ENCODE results near the gene RASGRP3. TPM values are rescaled to one million over a fixed set of nuclear protein-coding genes. Genes with fewer than 3 reads are reported as not detected.

RASGRP3 gene
- total and polyA plus RNA-seq, 9 of the 15 experiments (the other 6 are each of a cell fraction or from before 2014, with no cell fraction given) = 0.18 to 1.7 (median 1.2) TPM

DNA sequence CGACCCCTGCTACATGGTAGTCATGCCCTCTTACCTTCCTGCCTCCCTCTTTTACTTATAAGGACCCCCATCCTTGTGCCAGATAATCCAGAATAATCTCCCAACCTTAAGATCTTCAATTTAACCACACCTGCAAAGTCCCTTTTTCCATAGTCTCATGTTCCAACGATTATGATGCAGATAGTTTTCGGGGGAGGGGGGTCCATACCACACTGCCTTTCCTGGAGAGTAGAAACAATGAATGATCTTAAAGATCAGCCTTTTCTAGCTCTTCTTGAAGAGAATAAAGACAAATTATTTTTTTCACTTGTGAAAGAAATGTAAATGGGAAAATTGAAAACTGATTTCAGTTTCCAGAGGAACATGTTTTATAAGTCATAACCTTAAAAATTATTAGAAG, 127.0 kb downstream of the RASGRP3 start:
- ChIA-PET CTCF (ENCODE audit: low intra/inter-chr PET ratio) (no interaction called here), POLR2A (no interaction called here)
- Histone ChIP-seq H3K27me3 (ENCODE audit: control insufficient read depth in 2 of 2, insufficient read depth in 2 of 2, low read length in 2 of 2) (no peaks in the 10 kb centered on the region), H3K9ac (ENCODE audit: insufficient read depth in 1 of 2, low read depth in 2 of 2, low read length in 2 of 2) (no peak overlapping the region), H3K4me2 (ENCODE audit: insufficient read depth, low read length) (no peak overlapping the region), H3K79me2 (ENCODE audit: control insufficient read depth, insufficient read depth, low read length) (peaks cover 7% of the 10 kb centered on the region), H3K27ac (ENCODE audit: extremely low read depth, low read depth, low read length) (no peak overlapping the region), H3K4me3 (no peak overlapping the region), H3K9me1 (ENCODE audit: control insufficient read depth, insufficient read depth, low read length) (no peaks in the 10 kb centered on the region), H2AFZ (ENCODE audit: low read depth, low read length) (no peak overlapping the region), H3K36me3 (ENCODE audit: control insufficient read depth, insufficient read depth, low read length) (no peaks in the 10 kb centered on the region), H3K4me1 (replicated peaks in 1 of 2; ENCODE audit: control insufficient read depth in 2 of 2, insufficient read depth in 2 of 2, low read length in 2 of 2) (peaks cover 0 to 8% of the 10 kb centered on the region in 2 experiments; a peak in 1 of 5 replicates), H3K9me3 (replicated peaks; ENCODE audit: control insufficient read depth, insufficient read depth, low read depth, low read length) (no peaks in the 10 kb centered on the region), H4K20me1 (replicated peaks; ENCODE audit: control insufficient read depth, insufficient read depth, low read length) (no peaks in the 10 kb centered on the region)
- no peak for ATAC-seq
- DNase-seq (ENCODE audit: extremely low read depth in 1 of 4, low spot score in 3 of 4) = no peak
- BruUV-seq (replicated peaks) = no TSS peak
- in situ Hi-C loops (cut with MboI) (no loop called here), intact Hi-C loops (cut with micrococcal nuclease) (no loop called here)
- no peak for FAIRE-seq
- WGBS (ENCODE audit: insufficient coverage, low coverage, missing lambda C conversion rate) = 21% methylated on average over 3 of the region's 3 CpGs
- TF ChIP-seq CBX3 (IDR thresholded peaks at IDR 0.05; ENCODE audit: borderline replicate concordance in 1 of 2, low read length in 2 of 2) (no peak), ZNF134 (CRISPR knock-in tag; conservative IDR thresholded peaks at IDR 0.05) (no peak), PHF8 (IDR thresholded peaks at IDR 0.05; ENCODE audit: borderline replicate concordance, low read length) (no peak), POLR2A (conservative IDR thresholded peaks at IDR 0.05) (no peak), MYBL2 (IDR thresholded peaks at IDR 0.05; ENCODE audit: low read depth) (no peak), MYBL2 (CRISPR knock-in tag; IDR thresholded peaks at IDR 0.05; ENCODE audit: borderline replicate concordance) (no peak), CBX1 (IDR thresholded peaks at IDR 0.05; ENCODE audit: low read depth) (no peak), HDAC2 (IDR thresholded peaks at IDR 0.05) (no peak), ZNF146 (CRISPR knock-in tag; IDR thresholded peaks at IDR 0.05; ENCODE audit: unreplicated experiment) (no peak), TCF7 (IDR thresholded peaks at IDR 0.05; ENCODE audit: borderline replicate concordance) (no peak), TBP (optimal IDR thresholded peaks at IDR 0.05; ENCODE audit: low read depth, low read length) (no peak), ZFP1 (CRISPR knock-in tag; IDR thresholded peaks at IDR 0.05) (no peak)
- TF ChIP-seq, protein P1, sequence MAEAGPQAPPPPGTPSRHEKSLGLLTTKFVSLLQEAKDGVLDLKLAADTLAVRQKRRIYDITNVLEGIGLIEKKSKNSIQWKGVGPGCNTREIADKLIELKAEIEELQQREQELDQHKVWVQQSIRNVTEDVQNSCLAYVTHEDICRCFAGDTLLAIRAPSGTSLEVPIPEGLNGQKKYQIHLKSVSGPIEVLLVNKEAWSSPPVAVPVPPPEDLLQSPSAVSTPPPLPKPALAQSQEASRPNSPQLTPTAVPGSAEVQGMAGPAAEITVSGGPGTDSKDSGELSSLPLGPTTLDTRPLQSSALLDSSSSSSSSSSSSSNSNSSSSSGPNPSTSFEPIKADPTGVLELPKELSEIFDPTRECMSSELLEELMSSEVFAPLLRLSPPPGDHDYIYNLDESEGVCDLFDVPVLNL (CRISPR knock-in tag; IDR thresholded peaks at IDR 0.05; ENCODE audit: low read depth) = no peak
- TF ChIP-seq, protein P2, sequence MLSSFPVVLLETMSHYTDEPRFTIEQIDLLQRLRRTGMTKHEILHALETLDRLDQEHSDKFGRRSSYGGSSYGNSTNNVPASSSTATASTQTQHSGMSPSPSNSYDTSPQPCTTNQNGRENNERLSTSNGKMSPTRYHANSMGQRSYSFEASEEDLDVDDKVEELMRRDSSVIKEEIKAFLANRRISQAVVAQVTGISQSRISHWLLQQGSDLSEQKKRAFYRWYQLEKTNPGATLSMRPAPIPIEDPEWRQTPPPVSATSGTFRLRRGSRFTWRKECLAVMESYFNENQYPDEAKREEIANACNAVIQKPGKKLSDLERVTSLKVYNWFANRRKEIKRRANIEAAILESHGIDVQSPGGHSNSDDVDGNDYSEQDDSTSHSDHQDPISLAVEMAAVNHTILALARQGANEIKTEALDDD (IDR thresholded peaks at IDR 0.05) = no peak

Data from K562 (cell line).